Measurements from ENCODE around the gene LPCAT1.

GRCh38 chr5:1510151-1510561 is 13.6 kb downstream of the LPCAT1 start:
- TF ChIP-seq POLR2AphosphoS5 (IDR thresholded peaks at IDR 0.05; ENCODE audit: low read depth) (no peak), CTCF (conservative IDR thresholded peaks at IDR 0.05; ENCODE audit: low read depth in 2 of 2) (no peak), EZH2phosphoT487 (IDR thresholded peaks at IDR 0.05; ENCODE audit: unreplicated experiment) (no peak)

Measured in GM23338 (cell line).